Liver (tissue), 9 donors: ENCODE results near the gene EXOG. TPM values are rescaled to one million over a fixed set of nuclear protein-coding genes. Genes with fewer than 3 reads are reported as not detected.

ENCODE experiments used
- DNase-seq: peaks from one replicate; pipeline ENCODE4 v3.0.0-alpha.2; 2017; ENCODE audit warnings: low spot score
- H3K27ac ChIP-seq, 2 donors: one replicate each; pipeline ENCODE4 v1.7.0; 2013; ENCODE audit warnings: inconsistent platforms in 2 of 2, low read length in 2 of 2, control low read depth in 1 of 2, low read depth in 1 of 2, mild to moderate bottlenecking in 1 of 2
- H3K27me3 ChIP-seq, 4 donors: one replicate each; pipeline versions ENCODE4 v1.6.1 to v1.7.0; 2013; ENCODE audit warnings: low read length in 3 of 4, inconsistent platforms in 1 of 4, mild to moderate bottlenecking in 1 of 4, moderate library complexity in 1 of 4; ENCODE audit not compliant: control insufficient read depth in 4 of 4, insufficient read depth in 4 of 4
- H3K36me3 ChIP-seq, 4 donors: one replicate each; pipeline versions ENCODE4 v1.6.1 to v1.7.0; 2013; ENCODE audit warnings: low read length in 3 of 4, mild to moderate bottlenecking in 3 of 4, low read depth in 1 of 4, moderate library complexity in 1 of 4; ENCODE audit not compliant: control insufficient read depth in 4 of 4, insufficient read depth in 3 of 4
- H3K4me1 ChIP-seq, 4 donors: one replicate each; pipeline versions ENCODE4 v1.6.1 to v1.7.0; 2013; ENCODE audit warnings: low read length in 3 of 4, mild to moderate bottlenecking in 3 of 4, moderate library complexity in 1 of 4; ENCODE audit not compliant: control insufficient read depth in 4 of 4, insufficient read depth in 4 of 4
- H3K4me3 ChIP-seq, 3 donors: one replicate each; pipeline versions ENCODE4 v1.6.1 to v1.7.0; 2013; ENCODE audit warnings: low read length in 3 of 3, control low read depth in 1 of 3, low read depth in 1 of 3, mild to moderate bottlenecking in 1 of 3
- H3K9ac ChIP-seq, 2 donors: one replicate each; pipeline ENCODE4 v1.7.0; 2013; ENCODE audit warnings: low read length in 2 of 2, mild to moderate bottlenecking in 2 of 2, moderate library complexity in 2 of 2, control low read depth in 1 of 2, low read depth in 1 of 2
- H3K9me3 ChIP-seq, 4 donors: one replicate each; pipeline versions ENCODE4 v1.6.1 to v1.7.0; 2013; ENCODE audit warnings: low read length in 3 of 4; ENCODE audit not compliant: control insufficient read depth in 4 of 4
- FOXA1 ChIP-seq: IDR thresholded peaks from 2 replicates; pipeline ENCODE4 v1.6.1; 2016; ENCODE audit warnings: antibody characterized with exemption
- FOXA2 ChIP-seq: IDR thresholded peaks from 2 replicates; pipeline ENCODE4 v1.6.1; 2016; ENCODE audit warnings: antibody characterized with exemption
- GABPA ChIP-seq, 2 donors: IDR thresholded peaks in 1 of 2; conservative IDR thresholded peaks in 1 of 2; 2 replicates each; pipeline ENCODE4 v1.6.1; 2016; ENCODE audit warnings: antibody characterized with exemption in 2 of 2, mild to moderate bottlenecking in 1 of 2, moderate library complexity in 1 of 2
- HNF4A ChIP-seq, 2 donors: conservative IDR thresholded peaks; 2 replicates each; pipeline ENCODE4 v1.6.1; 2016; ENCODE audit warnings: antibody characterized with exemption in 2 of 2, mild to moderate bottlenecking in 2 of 2
- HNF4G ChIP-seq: IDR thresholded peaks from 2 replicates; pipeline ENCODE4 v1.6.1; 2016; ENCODE audit warnings: antibody characterized with exemption
- JUND ChIP-seq, 2 donors: IDR thresholded peaks; 2 replicates each; pipeline ENCODE4 v1.6.1; 2016; ENCODE audit warnings: antibody characterized with exemption in 2 of 2
- RAD21 ChIP-seq, 2 donors: IDR thresholded peaks; 2 replicates each; pipeline ENCODE4 v1.6.1; 2016; ENCODE audit warnings: antibody characterized with exemption in 2 of 2, mild to moderate bottlenecking in 2 of 2
- TAF1 ChIP-seq: conservative IDR thresholded peaks from 2 replicates; pipeline ENCODE4 v1.6.1; 2016; ENCODE audit warnings: antibody characterized with exemption, mild to moderate bottlenecking
- YY1 ChIP-seq: IDR thresholded peaks from 2 replicates; pipeline ENCODE4 v1.6.1; 2016; ENCODE audit warnings: antibody characterized with exemption, mild to moderate bottlenecking
- WGBS: extraction: QIAGEN DNeasy Blood & Tissue Kit; methylation state at CpG from one replicate; pipeline ENCODE4 v1.1.7; 2013; 5-methylcytosine and 5-hydroxymethylcytosine counted together
- polyA plus RNA-seq, 2 donors: library from polyadenylated mRNA; stranded (reverse) in 1 of 2; unstranded in 1 of 2; fragments of 200-250 nt in 1 of 2; fragments of >200 nt in 1 of 2; fragmentation: Nextera tagmentation in 1 of 2; extraction: Ambion mirVana in 1 of 2; gene quantifications; one replicate each; pipeline versions ENCODE4 v1.2.1 to v1.2.3, GENCODE V29; 2013 to 2015
- total RNA-seq, 2 donors: library from RNA; depleted of rRNA; stranded (reverse); fragments of >200 nt; gene quantifications; one replicate each; pipeline ENCODE4 v1.2.3, GENCODE V29; 2014
- TF ChIP-seq, protein P1 (sequence below): IDR thresholded peaks from 2 replicates; pipeline ENCODE4 v1.6.1; 2016; ENCODE audit warnings: antibody characterized with exemption
- TF ChIP-seq, protein P2 (sequence below): IDR thresholded peaks from 2 replicates; pipeline ENCODE4 v1.6.1; 2016; ENCODE audit warnings: antibody characterized with exemption
- TF ChIP-seq, protein P3 (sequence below): fragments of 150-350 bp; IDR thresholded peaks from 2 replicates; pipeline ENCODE4 v1.5.1; 2017; ENCODE audit warnings: improper control_type of control experiment, low read depth, low read length; ENCODE audit not compliant: missing input control
- TF ChIP-seq, protein P4 (sequence below): IDR thresholded peaks from 2 replicates; pipeline ENCODE4 v1.6.1; 2016; ENCODE audit warnings: antibody characterized with exemption
- TF ChIP-seq, protein P5 (sequence below): IDR thresholded peaks from 2 replicates; pipeline ENCODE4 v1.6.1; 2016; ENCODE audit warnings: antibody characterized with exemption, mild to moderate bottlenecking
- donor health status: healthy.
- donor health status: healthy.
- donor health status: healthy.
- donor health status: healthy.
- donor health status: healthy.

Gene EXOG, protein sequence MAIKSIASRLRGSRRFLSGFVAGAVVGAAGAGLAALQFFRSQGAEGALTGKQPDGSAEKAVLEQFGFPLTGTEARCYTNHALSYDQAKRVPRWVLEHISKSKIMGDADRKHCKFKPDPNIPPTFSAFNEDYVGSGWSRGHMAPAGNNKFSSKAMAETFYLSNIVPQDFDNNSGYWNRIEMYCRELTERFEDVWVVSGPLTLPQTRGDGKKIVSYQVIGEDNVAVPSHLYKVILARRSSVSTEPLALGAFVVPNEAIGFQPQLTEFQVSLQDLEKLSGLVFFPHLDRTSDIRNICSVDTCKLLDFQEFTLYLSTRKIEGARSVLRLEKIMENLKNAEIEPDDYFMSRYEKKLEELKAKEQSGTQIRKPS
- 1 to 10 TPM; 3.8 to 4.4 TPM for total RNA-seq
- 1 to 10 TPM; 2.1 to 3.9 TPM for polyA plus RNA-seq

DNA sequence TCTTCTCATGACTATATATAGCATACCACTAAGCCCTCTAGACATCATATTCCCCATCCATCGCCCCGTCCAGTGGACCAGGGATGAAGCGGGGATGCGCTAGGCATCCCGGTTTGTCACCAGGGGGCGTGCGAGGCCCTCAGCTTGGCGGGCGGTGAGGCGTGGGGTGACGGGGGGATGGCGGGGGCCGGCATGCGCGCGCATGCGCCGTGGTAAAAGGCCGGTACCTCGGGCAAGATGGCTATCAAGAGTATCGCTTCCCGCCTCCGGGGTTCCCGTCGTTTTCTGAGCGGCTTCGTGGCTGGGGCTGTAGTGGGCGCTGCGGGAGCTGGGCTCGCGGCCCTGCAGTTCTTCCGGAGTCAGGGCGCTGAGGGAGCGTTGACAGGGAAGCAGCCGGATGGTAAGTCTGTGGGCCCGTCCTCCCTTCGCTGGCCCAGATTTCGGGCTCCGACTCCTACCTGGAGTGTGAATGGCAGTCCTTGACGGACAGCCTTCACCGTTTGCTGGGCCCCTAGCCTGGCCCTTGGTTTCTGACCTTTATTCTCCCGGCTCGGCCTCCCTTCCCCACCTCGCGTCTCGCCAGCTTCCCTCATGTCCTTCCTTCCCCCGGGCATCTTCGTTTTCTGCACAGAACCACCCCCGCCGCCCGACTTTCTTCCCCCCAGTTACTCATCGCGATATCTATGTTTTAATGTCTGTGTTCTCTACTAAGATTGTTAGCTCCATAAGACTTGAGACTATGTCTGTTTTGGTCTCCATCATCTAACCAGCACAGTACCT, at the start of gene EXOG:
TSS of gene EXOG (plus strand) at position 210 of the 780 bp plus-strand sequence. CDS start at position 238, 28 bp downstream.
- peak within 1 kb of the TSS; percentile 38 to 98 (median 79) for H3K4me3 ChIP-seq
- peak; percentile 93 for DNase-seq
- no peaks in the 10 kb centered on the region for H3K9me3 ChIP-seq
- under 1% methylated on average over 53 of the region's 53 CpGs for WGBS
- TF ChIP-seq, protein P1, sequence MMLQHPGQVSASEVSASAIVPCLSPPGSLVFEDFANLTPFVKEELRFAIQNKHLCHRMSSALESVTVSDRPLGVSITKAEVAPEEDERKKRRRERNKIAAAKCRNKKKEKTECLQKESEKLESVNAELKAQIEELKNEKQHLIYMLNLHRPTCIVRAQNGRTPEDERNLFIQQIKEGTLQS = no peak
- TF ChIP-seq RAD21 (IDR thresholded peaks at IDR 0.05) (peak; percentile 74 to 80), YY1 (peak; percentile 96), HNF4A (conservative IDR thresholded peaks at IDR 0.05) (no peak), FOXA2 (no peak)
- TF ChIP-seq, protein P2, sequence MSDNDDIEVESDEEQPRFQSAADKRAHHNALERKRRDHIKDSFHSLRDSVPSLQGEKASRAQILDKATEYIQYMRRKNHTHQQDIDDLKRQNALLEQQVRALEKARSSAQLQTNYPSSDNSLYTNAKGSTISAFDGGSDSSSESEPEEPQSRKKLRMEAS = peak; percentile 17
- TF ChIP-seq, protein P3, sequence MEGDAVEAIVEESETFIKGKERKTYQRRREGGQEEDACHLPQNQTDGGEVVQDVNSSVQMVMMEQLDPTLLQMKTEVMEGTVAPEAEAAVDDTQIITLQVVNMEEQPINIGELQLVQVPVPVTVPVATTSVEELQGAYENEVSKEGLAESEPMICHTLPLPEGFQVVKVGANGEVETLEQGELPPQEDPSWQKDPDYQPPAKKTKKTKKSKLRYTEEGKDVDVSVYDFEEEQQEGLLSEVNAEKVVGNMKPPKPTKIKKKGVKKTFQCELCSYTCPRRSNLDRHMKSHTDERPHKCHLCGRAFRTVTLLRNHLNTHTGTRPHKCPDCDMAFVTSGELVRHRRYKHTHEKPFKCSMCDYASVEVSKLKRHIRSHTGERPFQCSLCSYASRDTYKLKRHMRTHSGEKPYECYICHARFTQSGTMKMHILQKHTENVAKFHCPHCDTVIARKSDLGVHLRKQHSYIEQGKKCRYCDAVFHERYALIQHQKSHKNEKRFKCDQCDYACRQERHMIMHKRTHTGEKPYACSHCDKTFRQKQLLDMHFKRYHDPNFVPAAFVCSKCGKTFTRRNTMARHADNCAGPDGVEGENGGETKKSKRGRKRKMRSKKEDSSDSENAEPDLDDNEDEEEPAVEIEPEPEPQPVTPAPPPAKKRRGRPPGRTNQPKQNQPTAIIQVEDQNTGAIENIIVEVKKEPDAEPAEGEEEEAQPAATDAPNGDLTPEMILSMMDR = peak; percentile 78
- TF ChIP-seq, protein P4, sequence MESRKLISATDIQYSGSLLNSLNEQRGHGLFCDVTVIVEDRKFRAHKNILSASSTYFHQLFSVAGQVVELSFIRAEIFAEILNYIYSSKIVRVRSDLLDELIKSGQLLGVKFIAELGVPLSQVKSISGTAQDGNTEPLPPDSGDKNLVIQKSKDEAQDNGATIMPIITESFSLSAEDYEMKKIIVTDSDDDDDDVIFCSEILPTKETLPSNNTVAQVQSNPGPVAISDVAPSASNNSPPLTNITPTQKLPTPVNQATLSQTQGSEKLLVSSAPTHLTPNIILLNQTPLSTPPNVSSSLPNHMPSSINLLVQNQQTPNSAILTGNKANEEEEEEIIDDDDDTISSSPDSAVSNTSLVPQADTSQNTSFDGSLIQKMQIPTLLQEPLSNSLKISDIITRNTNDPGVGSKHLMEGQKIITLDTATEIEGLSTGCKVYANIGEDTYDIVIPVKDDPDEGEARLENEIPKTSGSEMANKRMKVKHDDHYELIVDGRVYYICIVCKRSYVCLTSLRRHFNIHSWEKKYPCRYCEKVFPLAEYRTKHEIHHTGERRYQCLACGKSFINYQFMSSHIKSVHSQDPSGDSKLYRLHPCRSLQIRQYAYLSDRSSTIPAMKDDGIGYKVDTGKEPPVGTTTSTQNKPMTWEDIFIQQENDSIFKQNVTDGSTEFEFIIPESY = no peak
- H3K4me1 ChIP-seq = peaks cover 0 to 7% (median under 1%) of the 10 kb centered on the region in 4 donors
- no peaks in the 10 kb centered on the region for H3K27me3 ChIP-seq
- H3K36me3 ChIP-seq = peaks cover 0 to 5% (median 3%) of the 10 kb centered on the region in 4 donors
- H3K27ac ChIP-seq = peak within 1 kb of the TSS; percentile 10 to 25
- H3K9ac ChIP-seq = peak within 1 kb of the TSS; percentile 3 to 21

DNA sequence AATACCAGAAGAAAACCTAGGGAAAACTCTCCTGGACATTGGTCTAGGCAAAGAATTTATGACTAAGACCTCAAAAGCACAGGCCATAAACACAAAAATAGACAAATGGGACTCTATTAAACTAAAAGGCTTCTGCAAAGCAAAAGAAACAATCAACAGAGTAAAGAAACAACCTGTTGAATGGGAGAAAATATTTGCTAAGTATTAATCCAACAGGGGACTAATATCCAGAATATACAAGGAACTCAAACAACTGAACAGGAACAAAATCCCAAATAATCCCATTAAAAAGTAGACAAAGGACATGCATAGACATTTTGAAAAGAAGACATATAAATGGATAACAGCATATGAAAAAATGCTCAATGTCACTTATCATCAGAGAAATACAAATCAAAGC, 49.3 kb upstream of the EXOG start:
- H3K9me3 ChIP-seq = no peaks in the 10 kb centered on the region
- no peak for TF ChIP-seq TAF1
- no peak for TF ChIP-seq FOXA2
- TF ChIP-seq, protein P2 = no peak
- TF ChIP-seq HNF4A (conservative IDR thresholded peaks at IDR 0.05) = no peak
- no peak for TF ChIP-seq HNF4G
- no peak for TF ChIP-seq JUND (IDR thresholded peaks at IDR 0.05)
- TF ChIP-seq GABPA (IDR thresholded peaks at IDR 0.05 in 1 of 2, conservative IDR thresholded peaks at IDR 0.05 in 1 of 2) = no peak
- TF ChIP-seq, protein P5, sequence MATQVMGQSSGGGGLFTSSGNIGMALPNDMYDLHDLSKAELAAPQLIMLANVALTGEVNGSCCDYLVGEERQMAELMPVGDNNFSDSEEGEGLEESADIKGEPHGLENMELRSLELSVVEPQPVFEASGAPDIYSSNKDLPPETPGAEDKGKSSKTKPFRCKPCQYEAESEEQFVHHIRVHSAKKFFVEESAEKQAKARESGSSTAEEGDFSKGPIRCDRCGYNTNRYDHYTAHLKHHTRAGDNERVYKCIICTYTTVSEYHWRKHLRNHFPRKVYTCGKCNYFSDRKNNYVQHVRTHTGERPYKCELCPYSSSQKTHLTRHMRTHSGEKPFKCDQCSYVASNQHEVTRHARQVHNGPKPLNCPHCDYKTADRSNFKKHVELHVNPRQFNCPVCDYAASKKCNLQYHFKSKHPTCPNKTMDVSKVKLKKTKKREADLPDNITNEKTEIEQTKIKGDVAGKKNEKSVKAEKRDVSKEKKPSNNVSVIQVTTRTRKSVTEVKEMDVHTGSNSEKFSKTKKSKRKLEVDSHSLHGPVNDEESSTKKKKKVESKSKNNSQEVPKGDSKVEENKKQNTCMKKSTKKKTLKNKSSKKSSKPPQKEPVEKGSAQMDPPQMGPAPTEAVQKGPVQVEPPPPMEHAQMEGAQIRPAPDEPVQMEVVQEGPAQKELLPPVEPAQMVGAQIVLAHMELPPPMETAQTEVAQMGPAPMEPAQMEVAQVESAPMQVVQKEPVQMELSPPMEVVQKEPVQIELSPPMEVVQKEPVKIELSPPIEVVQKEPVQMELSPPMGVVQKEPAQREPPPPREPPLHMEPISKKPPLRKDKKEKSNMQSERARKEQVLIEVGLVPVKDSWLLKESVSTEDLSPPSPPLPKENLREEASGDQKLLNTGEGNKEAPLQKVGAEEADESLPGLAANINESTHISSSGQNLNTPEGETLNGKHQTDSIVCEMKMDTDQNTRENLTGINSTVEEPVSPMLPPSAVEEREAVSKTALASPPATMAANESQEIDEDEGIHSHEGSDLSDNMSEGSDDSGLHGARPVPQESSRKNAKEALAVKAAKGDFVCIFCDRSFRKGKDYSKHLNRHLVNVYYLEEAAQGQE = no peak
- no peak for TF ChIP-seq FOXA1
- TF ChIP-seq RAD21 (IDR thresholded peaks at IDR 0.05) = no peak
- H3K27ac ChIP-seq = no peak overlapping the region
- H3K4me3 ChIP-seq = no peak overlapping the region
- H3K4me1 ChIP-seq = peaks cover 0 to 1% (median 0%) of the 10 kb centered on the region in 4 donors
- no peaks in the 10 kb centered on the region for H3K27me3 ChIP-seq
- no peak for DNase-seq
- no peaks in the 10 kb centered on the region for H3K36me3 ChIP-seq
- no peak overlapping the region for H3K9ac ChIP-seq
